Measurements from ENCODE around the gene GATA2.

Gene GATA2

DNA sequence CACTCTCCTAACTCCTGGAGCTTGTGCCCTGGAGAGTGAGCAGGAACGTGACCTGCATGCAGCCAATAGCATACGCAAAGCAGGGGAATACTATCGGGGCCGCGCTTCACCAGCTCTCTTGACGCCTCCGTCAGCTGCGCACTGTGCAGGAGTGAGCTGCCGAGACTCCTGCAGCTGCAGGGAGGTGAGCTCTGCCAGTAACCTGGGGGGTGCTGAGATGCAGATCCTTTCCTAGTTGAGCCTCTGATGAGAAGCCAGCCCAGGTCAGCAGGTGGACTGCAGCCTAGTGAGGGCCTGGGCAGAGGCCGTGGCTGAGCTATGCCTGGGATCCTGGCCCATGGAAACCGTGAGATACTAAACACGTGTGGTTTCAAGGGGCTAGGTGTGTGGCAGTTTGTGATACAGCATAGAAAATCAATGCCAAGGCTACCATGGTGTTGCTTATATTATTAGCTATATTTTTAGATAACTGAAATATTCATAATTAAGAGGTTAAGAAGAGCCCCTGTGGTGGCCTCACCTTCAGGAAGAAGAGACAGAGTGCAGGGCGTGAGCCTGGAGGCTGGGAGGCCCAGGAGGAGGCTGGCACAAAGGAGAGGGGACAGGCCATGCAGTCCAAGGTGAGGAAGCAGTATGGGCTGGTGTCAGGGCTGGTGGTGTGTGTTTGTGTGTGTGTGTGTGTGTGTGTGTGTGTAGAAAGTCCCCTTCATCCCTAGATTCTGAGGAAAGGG is 20.4 kb downstream of the GATA2 start:
- DNase-seq: no peak

DNA sequence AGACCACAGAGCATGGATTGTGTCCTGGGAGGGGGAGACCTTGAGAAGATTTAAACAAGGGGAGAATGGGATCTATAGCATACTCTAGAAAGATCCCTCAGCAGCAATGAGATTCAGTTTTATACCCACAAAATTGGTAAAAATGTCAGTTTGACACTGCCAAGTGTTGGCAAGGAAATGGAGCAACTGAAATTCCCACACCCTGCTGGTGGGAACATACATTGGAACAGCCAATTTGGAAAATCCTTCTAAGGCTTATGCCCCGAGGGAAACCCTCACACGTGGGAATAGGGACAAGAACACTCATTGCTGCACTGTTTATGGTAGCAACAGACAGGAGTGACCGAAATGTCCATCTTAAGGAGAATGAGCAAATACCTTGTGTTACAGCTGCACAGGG is 21.3 kb downstream of the GATA2 start:
- DNase-seq: no peak

DNA sequence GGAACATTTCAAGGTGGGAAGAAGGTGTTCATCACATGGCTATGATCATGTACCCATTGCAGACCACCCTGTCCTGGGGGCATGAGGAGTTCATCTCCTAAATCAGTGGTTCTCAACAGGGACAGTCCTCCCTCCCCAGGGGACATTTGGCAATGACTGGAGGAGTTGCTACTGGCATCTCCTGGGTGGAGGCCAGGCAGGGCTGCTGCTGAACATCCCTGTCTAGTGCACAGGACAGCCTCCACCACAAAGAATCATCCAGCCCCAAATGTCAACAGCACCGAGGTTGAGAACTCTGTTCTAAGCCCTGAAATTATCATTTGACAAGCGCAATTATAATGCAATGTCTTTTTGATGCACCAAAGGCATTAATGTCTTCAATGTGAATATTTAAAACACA is 21.9 kb downstream of the GATA2 start:
- no peak for DNase-seq

DNA sequence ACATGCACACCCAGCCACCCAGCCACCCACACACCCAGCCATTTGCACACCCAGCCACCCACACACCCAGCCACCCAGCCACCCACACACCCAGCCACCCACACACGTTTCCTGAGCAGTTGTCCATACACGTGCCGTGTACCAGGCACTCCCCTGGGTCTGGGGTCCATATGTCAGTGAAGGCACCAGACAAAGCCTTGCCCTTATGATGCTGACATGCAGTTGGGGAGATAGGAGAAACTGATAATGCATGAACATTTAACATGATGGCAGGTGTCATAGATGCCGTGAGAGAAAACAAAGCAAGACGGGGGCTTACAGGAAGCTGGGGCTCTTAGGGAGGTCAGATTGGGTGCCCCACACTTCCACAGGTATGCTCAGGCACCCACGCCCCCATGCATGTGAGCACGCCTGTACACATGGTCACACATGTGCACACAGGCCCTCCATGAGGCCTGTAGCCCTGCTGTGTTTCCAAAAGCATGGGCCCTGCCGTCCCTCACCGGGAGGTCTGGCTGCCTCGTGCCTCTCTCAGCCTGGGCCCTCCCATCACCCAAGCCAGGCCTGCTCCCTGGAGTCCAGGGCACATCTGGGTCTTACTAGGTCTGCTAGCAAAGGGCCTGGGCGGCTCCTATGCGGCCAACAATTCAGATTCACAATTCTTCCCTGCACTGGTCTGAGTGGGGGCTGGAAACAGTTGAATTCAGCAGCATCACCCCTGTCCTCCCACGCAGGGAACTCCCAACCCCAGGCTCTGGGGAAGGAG is 22.7 kb downstream of the GATA2 start:
- DNase-seq: no peak

DNA sequence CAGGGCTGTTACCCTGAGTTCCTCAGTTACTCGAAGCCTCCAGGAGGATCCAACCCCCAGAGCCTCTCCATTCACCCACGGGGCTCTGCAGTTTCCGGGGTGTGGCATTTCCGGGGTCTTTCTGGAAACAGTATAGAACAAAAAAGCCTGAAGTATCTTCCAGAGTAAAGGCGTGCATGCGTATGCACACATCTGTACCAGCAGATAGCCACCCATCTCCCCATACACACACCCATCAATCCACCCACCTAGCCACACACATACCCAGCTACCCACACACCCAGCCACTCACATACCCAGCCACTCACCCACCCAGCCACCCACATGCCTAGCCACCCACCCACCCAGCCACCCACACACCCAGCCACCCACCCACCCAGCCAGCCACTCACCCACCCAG is 23.4 kb downstream of the GATA2 start:
- no peak for DNase-seq

DNA sequence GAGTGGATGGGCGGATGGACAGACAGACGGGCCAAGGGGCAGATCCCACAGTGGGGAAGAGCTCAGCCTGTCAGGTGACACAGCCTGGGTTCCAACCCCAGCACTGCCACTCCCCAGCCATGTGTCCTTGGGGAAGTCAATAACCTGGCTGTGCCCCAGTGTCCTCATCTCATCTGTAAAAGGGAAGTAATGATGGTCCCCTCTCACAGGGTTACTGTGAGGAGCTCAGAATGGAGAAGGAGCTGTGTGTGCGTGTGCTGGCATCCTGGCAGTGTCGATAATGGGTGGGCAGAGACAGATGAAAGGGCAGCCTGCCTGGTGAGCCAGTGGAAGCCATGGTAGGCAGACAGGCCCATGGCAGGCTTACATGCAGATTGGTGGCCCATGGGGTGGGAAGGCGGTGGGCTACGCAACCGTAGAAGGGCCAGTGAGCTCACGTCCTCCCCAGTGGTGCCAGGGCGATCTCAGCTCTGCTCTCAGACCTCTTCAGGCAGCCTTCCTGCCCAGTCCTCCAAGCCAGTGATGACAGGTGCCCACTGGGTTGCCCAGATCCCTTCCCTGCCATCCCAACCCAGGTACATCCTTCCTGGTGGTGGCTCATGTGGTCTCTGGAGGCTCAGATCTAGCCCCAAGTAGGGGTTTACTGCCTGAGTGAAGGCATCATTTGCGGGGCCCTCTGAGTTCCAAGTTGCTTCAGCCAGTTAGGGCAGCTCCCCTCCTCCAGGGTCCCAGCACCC is 24.0 kb downstream of the GATA2 start:
- no peak for DNase-seq

DNA sequence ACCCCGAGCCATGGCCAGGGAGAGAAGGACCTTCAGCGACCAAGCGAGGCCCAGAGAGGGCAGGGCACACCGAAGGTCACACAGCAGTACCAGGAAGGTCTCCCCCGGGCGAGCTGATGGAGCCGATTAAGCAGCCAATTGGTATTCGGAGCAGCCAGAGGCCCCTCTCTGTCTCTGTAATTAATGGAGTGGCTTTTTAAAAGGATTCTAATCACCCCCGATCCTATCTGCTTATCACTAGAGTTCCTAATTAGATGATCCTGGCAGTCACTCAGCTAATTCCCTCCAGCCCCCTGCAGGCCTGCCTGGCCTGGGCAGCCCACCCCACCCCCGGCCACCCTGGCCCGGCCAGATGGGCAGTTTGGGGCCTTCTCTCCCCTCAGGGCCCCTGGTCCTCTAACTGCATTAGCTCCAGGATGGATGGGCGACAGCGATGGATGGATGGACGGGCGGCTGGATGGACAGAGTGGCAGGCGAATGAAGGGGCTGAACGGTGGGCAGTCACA is 24.7 kb downstream of the GATA2 start:
- no peak for DNase-seq

DNA sequence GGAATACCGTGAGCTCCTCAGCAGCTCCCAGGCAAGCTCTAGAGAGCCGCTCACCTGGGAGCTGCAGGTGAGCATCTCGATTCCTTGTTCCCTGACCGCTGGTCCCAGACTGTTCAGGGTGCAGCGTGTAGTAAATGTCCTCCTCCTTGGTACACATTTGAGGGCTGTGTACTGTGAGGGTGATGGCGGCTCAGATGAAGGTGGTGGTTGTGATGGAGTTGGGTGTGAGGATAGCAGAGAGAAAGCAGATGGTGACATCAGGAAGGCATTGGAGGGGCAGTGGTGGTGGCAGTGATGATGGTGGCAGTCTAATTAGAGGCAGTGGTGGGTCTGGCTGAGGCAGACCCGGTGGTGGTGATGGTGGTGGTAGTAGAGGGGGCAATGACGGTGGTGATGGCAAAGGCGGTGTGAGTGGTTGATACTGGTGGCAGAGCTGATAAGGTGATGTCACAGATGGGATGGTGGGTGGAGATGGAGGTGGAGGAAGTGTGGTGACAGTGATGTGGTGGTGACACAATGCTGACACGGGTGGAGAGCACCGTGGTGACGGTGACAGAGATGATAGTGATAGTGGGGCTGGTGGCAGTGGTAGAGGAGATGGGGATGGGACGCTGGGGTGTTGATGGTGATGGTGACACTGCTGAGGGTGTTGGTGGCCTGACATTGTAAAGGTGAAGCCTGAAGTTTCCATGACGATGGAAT is 26.0 kb downstream of the GATA2 start, which contains the start of gene DNAJB8:
Gene DNAJB8 (minus strand): TSS at position 51 of the 702 bp plus-strand sequence. CDS start 3,645 bp downstream, outside the sequence.
- DNase-seq: no peak

DNA sequence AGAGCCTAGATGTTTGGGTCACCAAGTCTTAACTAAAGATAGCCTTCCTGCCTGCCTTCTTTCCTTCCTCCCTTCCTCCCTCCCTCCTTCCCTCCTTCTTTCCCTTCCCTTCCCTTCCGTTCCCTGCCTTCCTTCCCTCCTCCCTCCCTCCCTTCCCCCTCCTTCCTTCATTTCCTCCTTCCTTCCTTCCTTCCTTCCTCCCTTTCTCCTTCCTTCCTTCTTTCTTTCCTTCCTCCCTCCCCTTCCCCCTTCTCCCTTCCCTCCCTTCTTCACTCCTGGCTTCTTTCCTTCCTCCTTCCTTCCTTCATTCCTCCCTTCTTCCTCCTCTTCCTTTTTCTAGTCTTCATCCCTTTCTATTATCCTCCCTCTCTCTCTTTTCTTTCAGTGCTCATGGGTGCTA is 28.3 kb downstream of the GATA2 start:
- DNase-seq: no peak

DNA sequence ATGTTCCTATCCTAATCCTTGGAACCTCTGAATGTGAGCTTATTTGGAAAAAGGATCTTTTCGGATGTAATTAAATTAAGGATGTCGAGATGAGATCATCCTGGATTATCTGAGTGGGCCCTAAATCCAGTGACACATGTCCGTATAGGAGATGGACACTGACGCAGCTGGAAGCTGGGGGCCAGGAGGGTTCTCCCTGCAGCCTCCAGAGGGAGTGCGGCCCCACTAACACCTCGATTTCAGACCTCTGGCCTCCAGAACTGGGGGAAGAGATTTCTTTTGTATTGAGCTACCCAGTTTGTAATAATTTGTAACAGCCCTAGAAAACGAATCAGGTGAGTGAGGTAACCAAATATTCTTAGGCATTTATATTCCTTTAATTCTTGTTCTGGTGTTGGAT is 28.8 kb downstream of the GATA2 start:
- no peak for DNase-seq

DNA sequence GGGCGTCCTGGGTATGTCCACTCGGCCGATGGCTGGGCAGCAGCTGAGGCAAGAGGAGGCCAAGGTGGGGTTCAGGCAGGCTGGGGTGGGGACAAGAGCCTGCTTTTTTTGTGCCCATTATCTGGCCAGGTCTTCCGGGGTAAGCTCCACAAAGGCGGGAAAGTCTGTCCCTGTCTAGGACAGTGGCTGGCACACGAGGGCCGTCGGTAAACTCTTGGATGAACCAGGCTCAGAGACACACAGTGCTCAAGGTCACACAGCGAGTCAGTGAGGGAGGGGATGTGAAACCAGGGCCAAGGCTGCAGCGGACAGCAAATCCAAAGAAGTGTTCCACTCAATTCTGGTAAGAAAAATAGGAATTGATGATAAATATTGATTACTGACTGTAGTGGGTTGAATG is 29.2 kb downstream of the GATA2 start:
- no peak for DNase-seq

DNA sequence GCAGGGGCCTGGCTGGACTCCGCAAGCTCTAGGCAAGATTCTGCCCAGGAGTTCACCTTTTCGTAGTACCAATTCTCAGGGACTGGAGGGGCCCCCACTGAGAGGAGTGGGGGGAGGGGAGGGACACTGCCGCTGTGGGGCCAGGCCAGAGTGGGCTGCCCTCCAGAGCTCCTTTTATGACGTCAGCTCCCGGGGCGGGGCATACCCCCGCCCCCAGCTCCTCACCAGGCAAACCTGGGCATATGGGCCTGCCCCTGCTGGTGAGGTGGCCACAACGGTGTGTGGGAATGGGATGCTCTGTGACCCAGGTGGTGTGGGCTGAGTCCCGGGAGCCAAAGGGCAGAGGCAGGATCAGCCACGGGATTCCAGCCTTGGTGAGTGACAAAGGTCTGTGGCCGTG is 29.6 kb downstream of the GATA2 start:
- DNase-seq: no peak

DNA sequence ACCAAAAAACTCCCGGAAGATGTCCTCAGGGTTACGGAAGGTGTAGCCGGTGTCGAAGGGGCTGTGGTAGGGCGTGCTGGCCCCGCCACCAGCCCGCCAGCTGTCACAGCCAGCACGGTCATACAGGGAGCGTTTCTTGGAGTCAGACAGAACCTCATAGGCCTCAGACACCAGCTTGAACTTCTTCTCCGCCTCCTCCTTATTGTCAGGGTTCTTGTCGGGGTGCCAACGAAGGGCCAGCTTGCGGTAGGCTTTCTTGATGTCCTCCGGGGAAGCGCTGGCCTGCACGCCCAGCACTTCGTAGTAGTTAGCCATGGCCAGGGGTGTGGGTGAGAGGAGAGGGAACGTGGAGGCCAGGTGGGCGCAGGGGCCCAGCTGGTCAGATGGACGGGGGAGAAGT is 30.1 kb downstream of the GATA2 start:
- no peak for DNase-seq

DNA sequence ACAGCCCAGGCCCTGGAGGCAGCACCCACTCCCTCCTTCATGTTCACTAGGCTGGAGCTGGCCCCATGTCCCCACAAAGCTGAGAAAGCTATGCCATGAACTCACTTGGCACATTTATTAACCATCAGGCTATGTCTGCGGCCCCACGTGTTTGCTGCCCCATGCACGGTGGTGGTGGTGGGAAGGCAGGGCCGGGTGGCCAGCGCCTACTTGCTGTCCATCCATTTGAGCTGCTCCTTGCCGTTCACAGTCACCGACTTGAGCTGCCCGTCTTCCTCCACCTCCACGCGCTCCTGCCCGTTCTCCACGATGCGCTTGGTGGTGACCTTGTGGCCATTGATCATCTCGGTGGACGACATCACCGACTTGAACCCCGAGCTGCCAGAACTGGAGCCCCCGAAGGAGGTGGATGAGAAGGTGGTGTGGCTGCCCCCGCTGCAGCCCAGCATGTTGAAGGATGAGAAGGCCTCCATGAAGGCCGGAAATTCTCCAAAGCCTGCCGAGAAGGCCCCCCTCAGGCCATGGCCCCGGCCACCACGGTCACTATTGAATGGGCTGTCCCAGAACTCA is 30.6 kb downstream of the GATA2 start:
- DNase-seq: no peak

DNA sequence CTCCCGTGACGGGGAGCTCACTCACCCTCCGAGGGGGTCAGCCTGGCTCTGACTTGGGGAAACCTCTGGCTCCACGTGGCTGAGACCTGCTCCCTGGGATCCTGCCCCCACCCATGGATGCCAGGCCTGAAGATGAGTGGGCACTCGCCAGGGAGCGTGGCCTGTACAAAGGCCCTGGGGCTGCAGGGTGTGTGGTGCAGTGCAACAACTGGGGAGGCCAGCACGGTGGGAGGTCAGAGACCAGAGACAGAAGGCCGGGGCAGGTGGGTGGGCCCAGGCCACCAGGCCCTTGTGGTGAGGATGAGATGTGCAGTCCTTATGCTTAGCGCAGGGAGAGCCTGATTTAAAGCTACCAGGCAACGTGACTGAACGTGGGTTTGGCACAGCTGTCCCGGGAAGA is 31.3 kb downstream of the GATA2 start:
- no peak for DNase-seq

DNA sequence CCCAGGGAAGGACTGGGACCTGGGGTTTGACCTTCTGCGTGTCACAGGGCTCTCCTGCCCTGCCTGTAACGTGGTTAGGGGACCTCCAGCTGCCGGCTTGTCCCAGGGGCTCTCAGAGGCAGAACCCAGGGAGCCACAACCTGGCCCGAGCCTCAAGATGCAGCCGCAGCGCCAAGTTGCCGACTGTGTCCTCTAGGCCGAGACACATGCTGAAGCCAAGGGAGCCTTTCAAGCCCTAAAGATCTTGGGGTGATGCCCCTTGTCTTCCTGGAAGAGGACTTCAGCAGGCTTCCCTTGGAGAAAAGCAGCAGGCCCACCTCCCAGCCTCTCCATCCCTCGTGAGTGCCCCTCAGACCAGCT is 33.6 kb downstream of the GATA2 start:
- DNase-seq: no peak

DNA sequence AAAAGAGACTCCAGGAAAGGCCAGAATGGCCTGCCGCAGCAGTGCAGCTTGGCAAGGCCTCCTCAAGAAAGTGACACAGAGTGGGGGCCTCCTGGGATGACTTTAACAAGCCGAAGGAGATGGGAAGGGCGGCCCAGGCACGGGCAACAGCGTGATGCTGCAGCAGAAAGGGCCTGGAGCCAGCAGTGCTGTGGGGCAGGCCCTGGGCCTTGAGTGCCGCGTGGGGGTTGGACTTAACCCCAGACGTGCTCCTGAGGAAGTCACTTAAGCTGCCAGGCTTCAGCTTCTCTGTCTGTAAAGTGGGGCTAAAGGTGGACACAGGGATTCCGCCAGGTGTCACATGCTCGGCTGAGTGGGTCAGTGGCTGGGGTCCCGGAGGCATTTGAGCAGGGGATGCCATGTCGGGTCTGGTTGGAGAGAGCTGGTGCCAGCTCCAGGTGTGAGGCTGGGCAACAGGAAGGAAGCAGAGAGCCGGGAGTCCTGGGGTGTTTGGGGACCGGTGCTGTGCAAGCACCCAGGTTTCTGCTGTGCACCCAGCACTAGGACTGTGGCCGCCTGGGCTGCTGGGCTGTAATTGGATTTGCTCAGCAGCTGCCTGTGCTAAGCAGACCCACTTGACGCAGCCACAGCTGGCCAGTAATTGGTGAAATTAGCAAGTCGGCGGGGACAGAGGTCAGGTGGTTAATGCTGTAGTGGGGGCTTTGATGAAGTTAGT is 34.1 kb downstream of the GATA2 start:
- DNase-seq: no peak

DNA sequence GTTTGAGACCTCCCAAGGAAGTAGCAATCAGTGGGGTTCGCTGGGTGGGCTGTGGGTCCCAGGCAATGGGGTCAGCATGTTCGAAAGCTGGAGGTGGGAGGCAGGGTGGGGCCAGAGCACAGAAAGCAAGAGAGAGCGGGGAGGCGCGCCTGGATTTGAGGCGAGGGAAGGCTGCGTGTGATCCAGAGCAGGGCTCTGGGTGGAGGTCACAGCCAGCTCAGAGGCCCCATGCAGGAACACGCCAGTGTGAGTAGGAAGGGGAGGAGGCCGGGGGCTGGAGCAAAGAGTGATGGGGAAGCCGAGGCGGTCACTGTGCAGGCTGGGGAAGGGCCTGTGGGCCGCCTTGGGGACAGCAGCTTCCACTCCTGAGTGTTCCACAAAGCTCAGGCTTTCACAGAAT is 35.1 kb downstream of the GATA2 start:
- no peak for DNase-seq

DNA sequence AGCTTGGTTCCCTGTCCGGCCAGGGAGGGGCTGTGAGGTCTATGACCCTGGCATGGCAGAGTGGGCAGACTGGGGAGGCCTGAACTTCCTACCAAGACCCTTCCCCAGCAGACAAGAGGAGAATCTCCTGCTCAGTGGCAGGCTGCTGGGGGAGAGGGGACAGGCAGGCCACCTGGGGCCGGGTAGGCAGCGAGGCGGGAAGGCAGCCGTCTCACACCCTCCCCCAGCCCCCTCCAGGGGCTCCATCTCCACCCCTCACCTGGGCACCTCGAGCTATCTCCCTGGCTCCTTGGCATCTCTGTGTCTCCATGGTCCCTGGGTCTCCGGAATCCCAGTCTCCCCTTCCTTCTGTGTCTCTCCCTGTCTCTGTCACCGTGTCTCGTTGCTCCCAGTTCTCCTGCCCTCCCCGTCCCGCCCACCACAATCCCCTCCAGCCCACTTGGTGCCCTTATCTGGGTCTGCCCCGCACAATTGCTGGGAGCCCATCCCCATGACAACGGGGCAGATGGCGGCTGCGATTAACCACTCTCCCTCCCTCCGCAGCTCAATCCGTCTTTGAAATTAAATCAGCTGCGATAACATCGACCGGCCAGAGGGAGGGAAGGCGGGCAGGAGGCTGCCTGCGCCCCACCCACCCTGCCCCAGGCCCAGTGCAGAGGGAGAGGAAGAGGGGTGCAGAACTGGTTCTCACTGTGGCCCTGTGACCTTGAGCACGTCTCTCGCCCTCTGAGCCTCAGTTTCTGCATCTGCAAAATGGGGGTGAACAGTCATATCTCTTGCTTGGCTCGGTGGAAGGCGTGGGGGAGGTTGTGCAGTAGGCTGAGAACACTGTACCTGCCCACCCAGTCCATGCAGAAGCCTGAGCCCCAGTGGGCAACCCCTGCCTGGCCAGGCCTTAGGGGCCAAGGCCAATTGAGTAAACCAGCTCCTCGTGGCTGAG is 36.0 kb downstream of the GATA2 start:
- no peak for DNase-seq

DNA sequence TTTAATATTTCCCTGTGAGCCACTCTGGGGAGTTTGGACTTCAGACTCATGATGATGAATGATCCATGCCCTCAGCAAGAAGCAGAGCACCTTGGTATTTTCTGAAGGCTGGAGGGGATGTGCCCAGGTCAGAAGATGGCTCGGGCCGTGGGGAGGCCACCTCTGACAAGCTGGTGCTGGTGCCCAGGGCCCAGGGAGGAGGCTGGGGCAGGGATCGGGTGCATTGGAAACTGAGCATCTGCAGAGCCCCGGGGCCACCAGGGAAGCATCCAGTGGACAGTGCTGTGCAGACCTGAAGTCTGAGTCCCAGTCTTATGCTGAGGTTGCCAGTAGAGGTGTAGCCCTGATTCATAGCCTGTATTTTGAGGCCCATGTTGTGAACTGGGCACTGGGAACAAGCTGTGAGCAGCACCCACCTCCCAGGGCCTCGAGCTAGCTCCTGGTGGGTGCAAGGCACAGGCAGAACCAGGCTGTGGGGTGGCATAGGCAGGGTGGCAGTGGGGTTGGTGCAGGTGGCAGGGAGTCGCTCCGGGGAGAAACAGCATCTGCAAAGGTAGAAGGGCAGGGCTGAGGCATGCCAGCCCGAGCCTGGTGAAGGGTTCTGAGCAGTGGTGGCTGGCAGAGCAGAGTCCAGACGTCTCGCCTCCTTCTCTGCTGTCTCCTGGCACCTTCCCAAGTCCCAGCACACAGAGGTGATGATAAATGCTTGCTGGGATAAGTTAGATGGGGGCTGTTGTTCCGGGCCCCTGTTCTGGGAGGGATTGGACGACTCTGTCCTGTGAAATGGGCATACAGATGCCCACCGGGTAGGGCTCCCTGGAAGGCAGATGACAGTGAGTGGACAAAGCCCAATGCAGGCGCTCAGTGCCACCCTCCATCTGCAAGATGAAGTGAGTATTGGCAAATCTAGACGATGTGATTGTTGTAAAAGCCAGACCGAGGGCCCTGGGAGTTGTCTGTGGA is 36.9 kb downstream of the GATA2 start:
- no peak for DNase-seq

All from NCI-H2029 treated with DMSO at 0.1 percent for 48 hours (cell line).